GM19372 (cell line): ENCODE measurements around the gene C3.
"Not testable (repeated sequence)": the region's sequence is repeated elsewhere in the genome, so short reads cannot be mapped to it uniquely, and the experiment has no call there.

ENCODE experiments used
- ATAC-seq: cut with Tn5 transposase; IDR thresholded peaks from one replicate; pipeline ENCODE4 v1.9.1; 2021; ENCODE audit warnings: mild to moderate bottlenecking, low read depth, moderate library complexity; ENCODE audit not compliant: unreplicated experiment

The C3 gene

DNA sequence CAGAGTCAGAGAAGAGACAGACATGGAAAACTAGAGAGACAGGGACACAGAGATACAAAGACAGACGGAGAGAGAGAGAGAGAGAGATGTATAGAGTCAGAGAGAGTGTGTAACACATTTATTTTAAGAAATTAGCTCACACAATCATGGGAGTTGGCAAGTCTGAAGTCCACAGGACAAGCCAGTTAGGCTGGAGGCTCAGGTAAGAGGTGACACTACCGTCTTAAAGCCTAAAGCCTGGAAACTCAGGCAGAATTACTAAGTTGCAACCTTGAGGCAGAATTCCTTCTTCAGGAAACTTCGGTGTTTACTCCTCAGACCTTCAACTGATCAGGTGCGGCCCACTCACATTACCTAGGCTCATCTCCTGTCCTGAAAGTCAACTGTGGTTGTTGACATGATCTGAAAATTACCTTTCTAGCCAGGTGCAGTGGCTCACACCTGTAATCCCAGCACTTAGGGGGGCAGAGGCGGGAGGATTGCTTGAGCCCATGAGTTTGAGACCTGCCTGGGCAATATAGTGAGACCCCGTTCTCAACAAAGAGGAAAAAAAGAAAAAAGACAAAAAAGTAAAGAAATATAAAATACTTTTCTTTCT is 47.7 kb downstream of the C3 start:
- ATAC-seq: no peak

DNA sequence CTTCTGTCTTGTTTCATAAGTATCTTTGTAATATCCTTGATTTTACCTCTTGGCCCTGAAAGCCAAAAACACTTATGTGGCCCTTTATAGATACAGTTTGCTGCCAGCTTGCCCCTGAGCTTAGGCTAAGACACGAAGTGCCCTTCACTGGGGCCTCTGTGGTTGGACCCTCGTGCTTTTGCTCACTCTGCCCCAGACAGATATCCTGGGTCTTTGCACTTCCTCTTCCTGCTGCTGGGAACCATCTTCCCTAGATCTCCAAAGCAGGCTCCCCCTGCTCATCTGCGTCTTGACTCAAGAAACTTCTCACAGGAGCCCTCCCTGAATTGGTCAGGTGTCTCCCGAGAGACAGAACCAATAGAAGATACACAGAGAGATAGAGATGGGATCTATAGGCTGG is 48.5 kb downstream of the C3 start:
- no peak for ATAC-seq

DNA sequence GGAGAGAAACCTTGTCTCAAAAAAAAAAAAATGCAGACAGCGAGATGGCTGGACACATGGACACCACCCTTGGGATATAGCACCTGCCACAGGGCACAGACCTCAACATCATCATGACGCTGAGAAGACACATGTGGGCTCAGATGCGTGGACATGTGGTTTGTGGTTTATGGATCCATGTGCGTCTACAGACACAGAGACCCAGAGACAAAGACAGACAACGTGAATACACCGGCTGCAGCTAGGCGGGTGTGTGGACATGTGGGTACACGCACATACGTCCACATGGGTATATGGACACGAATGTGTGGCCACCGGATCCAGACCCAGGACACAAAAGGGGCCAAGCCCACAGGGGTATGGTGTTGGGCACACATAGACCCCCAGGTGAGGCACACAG is 51.8 kb downstream of the C3 start:
- ATAC-seq: no peak

DNA sequence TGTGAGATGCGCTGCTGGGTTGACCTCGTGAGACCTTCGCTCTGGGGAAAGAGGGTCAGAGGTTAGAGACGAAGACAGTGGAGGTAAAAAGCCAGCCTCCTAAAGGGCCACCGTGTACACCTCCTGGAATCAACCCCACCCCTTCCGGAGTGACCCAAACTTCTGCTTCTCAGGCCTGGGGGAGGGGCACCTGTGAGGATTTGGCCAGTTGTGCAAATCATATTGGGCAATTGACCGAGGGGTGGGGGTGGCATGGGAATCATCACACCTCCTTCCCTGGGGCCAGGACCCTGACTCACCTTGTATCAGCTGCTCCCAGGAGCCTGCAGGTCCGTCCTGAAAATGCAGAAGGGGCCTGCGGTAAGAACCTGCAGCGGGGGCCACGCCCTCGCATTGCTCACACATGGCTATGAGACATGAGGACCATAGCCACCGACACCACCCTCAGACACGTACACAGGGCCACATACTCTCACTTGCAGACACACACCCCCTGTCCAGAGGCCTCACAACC is 53.3 kb downstream of the C3 start:
- no peak for ATAC-seq

DNA sequence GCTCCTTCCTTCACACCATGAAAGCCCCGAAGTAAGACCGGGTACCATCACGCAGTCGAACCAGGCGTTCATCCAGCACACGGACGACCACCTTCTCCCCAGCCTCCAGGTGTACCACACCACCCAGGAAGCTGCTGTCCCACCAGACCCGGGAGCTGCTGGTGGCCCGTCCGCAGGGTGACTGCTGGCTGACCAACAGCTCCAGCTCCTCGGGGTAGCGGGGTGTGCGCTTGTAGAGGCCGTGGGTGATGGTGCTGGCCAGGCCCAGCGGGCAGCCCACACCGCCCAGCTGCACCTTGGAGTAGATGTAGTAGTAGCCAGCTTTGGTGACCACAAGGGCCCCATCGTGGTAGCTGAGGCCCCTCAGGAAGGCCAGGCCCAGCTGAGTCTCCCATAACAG is 55.5 kb downstream of the C3 start:
- no peak for ATAC-seq

DNA sequence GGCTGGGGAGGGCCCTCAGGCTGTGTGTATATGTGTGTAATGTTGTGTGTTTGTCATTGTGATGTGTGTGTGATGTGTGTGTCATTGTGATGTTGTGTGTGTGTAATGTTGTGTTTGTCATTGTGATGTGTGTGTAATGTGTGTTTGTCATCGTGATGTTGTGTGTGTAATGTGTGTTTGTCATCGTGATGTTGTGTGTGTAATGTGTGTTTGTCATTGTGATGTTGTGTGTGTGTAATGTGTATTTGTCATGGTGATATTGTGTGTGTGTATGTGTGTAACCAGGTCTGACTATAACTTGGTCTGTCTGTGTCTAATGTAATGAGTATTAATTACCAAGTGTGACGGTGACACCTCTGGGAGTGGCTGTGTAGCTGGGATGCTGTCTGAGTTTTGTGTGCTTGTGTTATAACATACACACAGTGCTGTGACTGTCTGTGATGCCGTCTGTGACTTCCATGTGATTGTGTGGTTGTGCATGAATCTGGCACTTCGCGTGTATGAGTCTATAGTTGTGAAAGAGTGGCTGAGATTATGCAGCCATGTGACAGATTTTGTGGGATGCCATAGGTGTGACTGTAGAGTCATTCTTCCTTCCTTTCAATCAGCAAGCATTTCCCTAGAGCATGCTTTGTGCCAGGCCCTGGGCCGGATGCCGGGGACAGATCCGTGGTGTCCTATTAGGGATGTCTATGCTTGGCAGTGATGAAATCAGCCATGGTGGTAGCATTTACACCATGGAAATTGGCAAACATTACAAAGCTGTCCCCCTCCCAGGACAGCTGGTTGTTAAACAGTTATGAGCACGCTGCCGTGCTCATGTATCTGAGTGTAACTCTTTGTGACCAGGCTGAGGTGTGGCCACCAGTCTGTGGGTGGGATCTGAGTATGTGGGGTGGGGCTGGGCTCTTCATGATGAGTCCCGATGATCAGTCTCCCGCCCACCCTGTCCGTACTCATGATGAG is 56.9 kb downstream of the C3 start:
- no peak for ATAC-seq

DNA sequence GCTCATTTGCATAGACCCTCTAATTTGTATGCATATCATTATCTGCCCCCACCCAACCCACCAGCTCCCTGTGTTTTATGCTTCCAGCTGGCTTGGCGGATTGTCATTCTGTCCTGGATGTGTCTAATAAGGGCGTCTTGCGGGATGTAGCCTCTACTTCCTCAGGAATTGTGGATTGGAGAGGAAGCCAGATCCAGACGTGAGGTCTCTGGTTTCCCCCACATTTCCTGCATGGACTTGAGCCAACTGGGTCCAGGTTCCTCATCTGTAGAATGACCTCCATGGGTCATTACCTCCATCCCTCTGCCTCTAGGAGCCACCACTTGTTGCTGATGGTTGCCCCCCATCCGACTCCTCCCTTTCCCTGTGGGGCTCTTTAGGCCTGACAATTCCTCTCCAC is 57.7 kb downstream of the C3 start:
- ATAC-seq: no peak

DNA sequence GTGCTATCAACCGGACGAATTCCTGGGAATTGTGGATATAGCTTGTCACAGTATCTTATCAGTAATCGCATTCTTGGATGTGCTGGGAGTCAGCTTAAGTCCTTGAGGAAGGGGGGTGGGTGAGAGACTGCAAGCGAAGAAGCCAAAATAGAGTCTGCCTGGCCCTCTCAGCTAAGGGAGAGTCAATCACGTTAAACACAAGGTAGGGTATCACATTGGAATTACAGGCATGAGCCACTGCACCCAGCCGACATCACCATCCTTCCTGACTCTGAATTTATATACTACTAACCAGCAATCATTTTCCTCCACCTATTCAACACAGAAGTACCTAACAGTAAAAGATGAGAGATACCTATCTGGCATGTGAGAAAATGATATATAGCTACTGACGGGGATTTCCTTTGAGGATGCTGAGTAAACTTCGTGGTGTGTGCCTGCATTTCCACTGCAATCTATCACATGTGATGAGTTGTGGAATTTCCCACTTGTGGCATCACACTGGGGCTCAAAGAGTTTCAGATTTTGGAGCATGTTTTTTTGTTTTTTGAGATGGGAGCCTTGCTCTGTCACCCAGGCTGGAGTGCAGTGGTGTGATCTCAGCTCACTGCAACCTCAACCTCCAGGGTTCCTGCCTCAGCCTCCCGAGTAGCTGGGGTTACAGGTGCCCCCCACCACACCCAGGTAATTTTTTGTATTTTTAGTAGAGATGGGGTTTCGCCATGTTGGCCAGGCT is 58.8 kb downstream of the C3 start:
- not testable (repeated sequence) for ATAC-seq

DNA sequence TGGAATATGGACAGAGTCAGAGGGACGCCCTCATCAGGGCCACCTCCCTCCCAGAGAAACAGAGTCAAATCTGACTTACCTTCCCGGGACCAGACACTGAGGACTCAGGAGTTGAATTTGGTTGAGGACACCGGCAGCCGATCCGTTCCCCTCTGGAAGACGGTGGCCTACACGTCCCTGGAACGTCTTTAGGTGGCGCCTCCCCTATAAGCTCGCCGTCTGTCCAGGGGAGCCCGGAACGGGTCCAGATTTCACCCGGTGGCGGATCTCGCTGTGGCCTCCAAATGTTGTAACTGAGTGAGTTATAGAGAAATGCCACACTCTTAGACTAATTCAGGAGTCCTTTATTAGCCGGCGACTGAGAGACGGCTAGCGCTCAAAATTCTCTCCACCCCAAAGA is 59.5 kb downstream of the C3 start:
- no peak for ATAC-seq

DNA sequence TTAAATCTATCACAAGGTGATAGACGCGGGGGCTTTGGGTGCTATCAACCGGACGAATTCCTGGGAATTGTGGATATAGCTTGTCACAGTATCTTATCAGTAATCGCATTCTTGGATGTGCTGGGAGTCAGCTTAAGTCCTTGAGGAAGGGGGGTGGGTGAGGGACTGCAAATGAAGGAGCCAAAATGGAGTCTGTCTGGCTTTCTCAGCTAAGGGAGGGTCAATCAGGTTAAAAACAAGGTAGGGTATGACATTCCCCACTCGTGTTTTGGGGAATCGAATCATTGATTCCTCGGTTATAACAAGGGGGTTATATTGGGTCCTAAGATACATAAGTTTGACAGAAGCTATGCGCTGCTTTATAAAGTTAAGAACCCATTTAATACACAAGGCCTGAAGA is 64.1 kb downstream of the C3 start:
- ATAC-seq: not testable (repeated sequence)

DNA sequence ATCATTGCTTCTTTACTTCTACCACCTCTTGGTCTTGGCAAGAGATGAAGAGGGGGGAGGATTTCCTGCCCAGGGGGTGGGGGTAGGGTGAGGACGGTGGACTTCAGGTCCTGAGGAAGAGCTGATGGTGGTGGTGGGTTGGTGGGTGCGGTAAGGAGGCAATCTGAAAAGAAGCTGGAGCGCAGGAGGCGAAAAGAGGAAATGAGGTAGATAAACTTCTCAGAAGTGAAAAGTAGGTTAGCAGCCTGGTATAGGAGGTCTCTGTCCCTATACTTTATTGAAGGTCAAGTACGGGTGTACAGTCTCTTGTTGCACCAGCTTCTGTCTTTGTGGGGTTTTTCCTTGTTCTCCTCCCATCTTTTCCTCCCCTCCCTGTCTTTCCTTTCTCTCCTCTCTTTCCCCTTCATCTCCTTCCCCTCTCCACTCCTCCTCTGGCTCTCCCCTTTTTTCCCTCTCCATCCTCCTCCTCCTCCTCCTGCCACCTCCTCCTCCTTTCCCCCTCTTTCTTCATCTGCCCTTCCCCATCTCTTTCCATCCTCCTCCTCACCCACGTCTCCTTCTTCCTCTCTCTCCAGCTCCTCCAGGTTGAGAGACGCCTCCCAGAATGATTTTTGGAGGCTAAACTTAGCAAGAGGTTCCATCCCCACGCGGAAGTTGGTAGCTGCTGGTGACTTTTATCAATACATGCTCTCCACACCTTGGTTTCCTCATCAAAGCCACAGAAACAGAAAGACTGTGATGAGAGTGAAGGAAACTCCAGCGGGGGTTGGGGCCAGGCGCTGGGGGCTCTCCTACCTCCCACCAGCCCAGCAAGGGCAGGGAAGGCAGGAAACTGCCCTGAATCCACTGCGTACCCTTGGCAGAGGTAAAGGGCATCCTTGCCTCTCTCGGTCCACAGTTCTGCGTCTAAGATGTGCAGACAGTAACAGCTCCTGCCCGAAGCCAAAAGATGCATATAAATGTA is 65.8 kb downstream of the C3 start:
- no peak for ATAC-seq

DNA sequence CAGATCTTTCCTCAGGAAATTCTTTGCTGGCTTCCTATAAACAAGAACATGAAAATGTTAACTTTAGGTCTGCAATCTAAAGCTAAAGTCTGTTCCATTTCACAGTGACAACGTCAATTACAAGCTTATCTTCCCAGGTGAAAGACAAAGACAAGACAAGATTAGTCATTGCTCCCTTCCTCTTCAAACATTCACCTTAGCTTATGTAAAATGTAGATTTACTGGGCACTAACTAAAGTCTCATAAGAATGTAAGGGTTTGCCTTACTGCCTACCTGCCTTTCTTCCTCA is 67.7 kb downstream of the C3 start:
- no peak for ATAC-seq

DNA sequence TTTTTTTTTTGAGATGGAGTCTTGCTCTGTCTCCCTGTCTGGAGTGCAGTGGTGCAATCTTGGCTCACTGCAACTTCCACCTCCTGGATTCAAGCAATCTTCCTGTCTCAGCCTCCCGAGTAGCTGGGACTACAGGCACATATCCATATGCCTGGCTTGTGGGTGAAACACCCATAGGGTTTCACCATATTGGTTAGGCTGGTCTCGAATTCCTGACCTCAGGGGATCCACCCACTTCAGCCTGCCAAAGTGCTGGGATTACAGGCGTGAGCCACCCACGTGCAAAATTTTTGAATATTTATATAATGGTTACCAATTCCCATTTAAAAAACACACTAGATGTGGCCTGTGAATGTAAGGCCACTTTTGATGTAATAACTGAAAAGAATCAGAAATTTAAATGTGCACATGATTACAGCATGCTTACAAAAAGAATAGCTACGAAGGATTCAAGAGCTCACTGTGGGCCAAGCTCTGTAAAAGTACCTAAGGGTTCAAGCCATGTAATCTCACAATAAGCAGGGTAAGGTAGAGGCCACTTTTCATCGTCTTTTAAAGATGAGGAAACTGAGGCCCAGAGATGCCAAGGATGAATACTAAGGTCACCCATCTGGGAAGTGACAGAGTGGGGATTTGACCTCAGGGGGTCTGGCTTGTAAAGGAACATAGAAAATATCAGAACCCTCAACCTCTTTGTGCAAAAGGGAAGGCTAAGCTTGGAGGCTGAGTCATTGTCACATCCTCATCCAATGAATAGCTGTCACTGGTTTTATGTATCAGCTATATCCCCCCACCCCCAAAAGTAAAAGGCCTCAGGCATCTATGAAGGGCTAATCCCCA is 68.3 kb downstream of the C3 start:
- no peak for ATAC-seq

DNA sequence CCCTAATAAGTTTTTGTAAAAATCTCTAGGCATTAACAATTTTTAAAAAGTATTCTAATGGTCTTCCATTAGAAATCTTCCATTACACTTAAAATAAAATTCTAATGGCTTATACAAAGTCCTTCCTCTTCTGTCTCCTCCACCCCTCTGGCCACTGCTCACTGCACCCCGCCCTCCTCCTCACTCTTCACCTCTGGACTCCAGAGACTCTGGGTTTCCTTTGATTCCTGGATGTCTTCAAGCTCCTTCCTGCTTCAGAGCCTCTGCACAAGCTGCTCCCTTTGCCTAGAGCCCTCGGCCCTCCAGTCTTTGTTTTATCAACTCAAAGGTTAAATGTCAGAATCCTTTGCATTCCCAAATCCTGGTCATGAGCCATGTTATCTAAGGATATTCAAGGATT is 71.3 kb downstream of the C3 start:
- no peak for ATAC-seq

DNA sequence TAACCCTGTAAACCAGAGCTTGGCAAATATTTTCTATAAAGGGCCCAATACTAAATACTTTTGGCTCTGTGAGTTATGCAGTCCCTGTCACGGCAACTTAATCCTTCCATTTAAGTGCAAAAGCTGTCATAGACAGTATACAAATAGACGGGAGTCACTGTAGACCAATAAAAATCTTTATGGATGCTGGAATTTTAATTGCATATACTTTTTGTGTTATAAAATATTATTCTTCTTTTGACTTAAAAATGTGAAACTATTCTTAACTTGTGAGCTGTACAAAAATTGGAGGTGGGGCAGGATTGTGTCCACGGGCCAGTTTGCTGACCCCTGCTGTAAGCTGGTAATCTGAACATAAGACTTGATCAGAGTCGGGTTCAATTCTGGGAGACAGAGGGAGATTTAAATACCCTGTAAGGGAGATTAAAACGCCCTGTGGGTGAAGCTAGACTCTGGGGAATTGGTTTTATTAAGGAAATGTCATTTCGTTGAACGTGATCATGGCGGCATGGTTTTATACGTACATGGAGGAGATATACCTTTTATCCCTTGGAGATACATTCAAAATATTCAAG is 72.2 kb downstream of the C3 start:
- ATAC-seq: no peak

DNA sequence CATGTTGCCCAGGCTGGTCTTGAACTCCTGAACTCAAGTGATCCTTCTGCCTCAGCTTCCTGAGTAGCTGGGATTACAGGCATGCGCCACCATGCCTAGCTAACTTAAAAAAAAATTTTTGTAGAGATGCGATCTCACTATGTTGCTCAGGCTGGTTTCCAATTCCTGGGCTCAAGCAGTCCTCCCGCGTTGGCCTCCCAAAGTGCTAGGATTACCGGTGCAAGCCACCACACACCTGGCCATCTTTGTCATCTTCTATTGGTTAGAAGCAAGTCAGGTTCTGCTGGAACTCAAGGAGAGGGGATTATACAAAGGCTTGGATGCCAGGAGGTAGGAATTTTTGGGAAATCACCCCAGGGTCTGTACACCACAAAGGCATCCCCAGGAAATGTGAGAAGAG is 75.7 kb downstream of the C3 start:
- ATAC-seq: no peak

DNA sequence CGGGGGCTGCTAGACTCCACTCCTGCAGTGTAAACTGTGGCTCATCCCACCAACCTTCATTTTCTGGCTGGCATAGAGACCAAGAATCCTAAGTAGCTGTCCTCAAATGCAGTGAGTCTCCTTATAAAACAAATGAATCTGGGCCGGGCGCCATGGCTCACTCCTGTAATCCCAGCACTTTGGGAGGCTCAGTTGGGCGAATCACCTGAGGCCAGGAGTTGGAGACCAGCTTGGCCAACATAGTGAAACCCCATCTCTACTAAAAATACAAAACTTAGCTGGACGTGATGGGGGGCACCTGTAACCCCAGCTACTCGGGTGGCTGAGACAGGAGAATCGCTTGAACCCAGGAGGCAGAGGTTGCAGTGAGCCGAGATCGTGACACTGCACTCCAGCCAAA is 80.1 kb downstream of the C3 start:
- ATAC-seq: not testable (repeated sequence)

DNA sequence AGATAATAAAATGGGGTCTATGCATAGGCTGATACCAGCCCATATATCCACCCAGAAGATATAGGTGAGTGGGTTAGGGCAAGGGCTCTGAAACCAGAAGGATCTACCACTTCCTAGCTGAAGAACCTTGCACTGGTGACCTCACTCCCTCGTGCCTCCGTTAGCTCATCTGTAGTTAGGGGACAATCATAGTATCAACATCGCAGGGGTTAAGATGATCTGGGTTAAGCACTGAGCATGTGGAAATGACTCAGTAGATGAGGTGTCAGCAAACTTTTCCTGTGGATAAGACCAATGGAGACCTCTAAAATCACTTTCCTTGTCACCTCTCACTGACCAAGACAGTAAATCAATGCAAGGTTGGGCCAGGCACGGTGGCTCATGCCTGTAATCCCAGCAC is 81.0 kb downstream of the C3 start:
- no peak for ATAC-seq

DNA sequence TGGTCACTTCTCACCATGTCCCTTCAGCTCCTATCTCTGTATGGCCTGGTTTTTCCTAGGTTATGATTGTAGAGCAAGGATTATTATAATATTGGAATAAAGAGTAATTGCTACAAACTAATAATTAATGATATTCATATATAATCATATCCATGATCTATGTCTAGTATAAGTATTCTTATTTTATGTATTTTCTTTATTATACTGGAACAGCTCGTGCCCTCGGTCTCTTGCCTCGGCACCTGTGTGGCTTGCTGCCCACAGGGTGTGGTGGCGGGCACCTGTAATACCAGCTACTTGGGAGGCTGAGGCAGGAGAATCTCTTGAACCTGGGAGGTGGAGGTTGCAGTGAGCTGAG is 87.0 kb downstream of the C3 start:
- not testable (repeated sequence) for ATAC-seq
